HepG2 (cell line): ENCODE data around the gene AGAP1. TPM values are rescaled to one million over a fixed set of nuclear protein-coding genes. Genes with fewer than 3 reads are reported as not detected.

Experiments
- ATAC-seq: fragments of 200-7000 bp; cut with Tn5 transposase; 3 replicates; pipeline ENCODE4 v1.9.1; 2020; ENCODE audit warnings: mild to moderate bottlenecking, moderate library complexity
- BruUV-seq: library from RNA; stranded (reverse); fragments of 400-500 nt; replicated peaks from 2 replicates; lab custom pipeline; 2021; lab: Mats Ljungman, UMichigan
- CTCF ChIA-PET: fragments of 300-600 bp; formaldehyde crosslinking; extraction: SDS; loops from one replicate; lab custom pipeline; 2021; ENCODE audit warnings: low total read pairs, inconsistent platforms, low intra/inter-chr PET ratio; lab: Yijun Ruan, JAX
- POLR2A ChIA-PET: fragments of 350-600 bp; sonication (Branson Sonifier 250); formaldehyde crosslinking; loops from one replicate; lab custom pipeline; 2020; ENCODE audit warnings: antibody characterized with exemption, inconsistent platforms; lab: Yijun Ruan, JAX
- DNase-seq: peaks from one replicate; pipeline ENCODE4 v3.0.0-alpha.2; 2015; ENCODE audit warnings: low spot score
- FAIRE-seq: peaks from 3 replicates; lab custom pipeline; 2011; peaks lifted over from hg19 to GRCh38; lab: Jason Lieb, UNC
- H2AFZ ChIP-seq: one replicate; pipeline ENCODE4 v1.6.1; 2011; ENCODE audit warnings: low read length, inconsistent platforms
- H3K27ac ChIP-seq: fragments of 300-600 bp; 3 replicates; pipeline ENCODE4 v1.8.0; 2011; ENCODE audit warnings: mixed run types, mild to moderate bottlenecking, mixed read lengths, low read length, inconsistent platforms; ENCODE audit not compliant: insufficient read depth; ENCODE audit errors: extremely low read length
- H3K27me3 ChIP-seq, 2 experiments: fragments of 200-600 bp in 1 of 2; 2 replicates in 1 of 2; 3 replicates in 1 of 2; pipeline versions ENCODE4 v1.6.0 to v1.8.0; 2011; ENCODE audit warnings: low read length in 2 of 2, mild to moderate bottlenecking in 2 of 2, moderate library complexity in 2 of 2, inconsistent platforms in 1 of 2; ENCODE audit not compliant: insufficient read depth in 2 of 2, control insufficient read depth in 1 of 2
- H3K36me3 ChIP-seq, 2 experiments: fragments of 200-600 bp in 1 of 2; replicated peaks in 1 of 2; 2 replicates in 1 of 2; 3 replicates in 1 of 2; pipeline versions ENCODE4 v1.5.1 to v1.8.0; 2011; ENCODE audit warnings: low read length in 2 of 2, inconsistent platforms in 1 of 2; ENCODE audit not compliant: insufficient read depth in 2 of 2, control insufficient read depth in 1 of 2
- H3K4me1 ChIP-seq: 2 replicates; pipeline ENCODE4 v1.5.1; 2012; ENCODE audit warnings: low read length, inconsistent platforms; ENCODE audit not compliant: insufficient read depth
- H3K4me2 ChIP-seq: 2 replicates; pipeline ENCODE4 v1.6.0; 2011; ENCODE audit warnings: low read depth, low read length, inconsistent platforms
- H3K4me3 ChIP-seq, 3 experiments: fragments of 200-600 bp in 1 of 3; sonication (generic), shearing (Covaris generic) in 1 of 3; replicated peaks in 1 of 3; 2 replicates each; pipeline ENCODE4 v1.5.1; 2011 to 2016; ENCODE audit warnings: low read length in 3 of 3, inconsistent platforms in 2 of 3, low read depth in 2 of 3, mild to moderate bottlenecking in 2 of 3, control low read depth in 1 of 3, mixed read lengths in 1 of 3; ENCODE audit not compliant: insufficient read depth in 1 of 3
- H3K79me2 ChIP-seq: one replicate; pipeline ENCODE4 v1.6.1; 2011; ENCODE audit warnings: low read length, inconsistent platforms; ENCODE audit not compliant: insufficient read depth
- H3K9ac ChIP-seq: 2 replicates; pipeline ENCODE4 v1.6.0; 2011; ENCODE audit warnings: mild to moderate bottlenecking, low read depth, low read length, inconsistent platforms; ENCODE audit not compliant: insufficient read depth
- H3K9me3 ChIP-seq: 2 replicates; pipeline ENCODE4 v1.5.1; 2012; ENCODE audit warnings: mild to moderate bottlenecking, low read length
- H4K20me1 ChIP-seq: 2 replicates; pipeline ENCODE4 v1.6.0; 2011; ENCODE audit warnings: inconsistent platforms, mild to moderate bottlenecking, low read length, moderate library complexity; ENCODE audit not compliant: insufficient read depth
- NBN ChIP-seq: fragments of 450-650 bp; conservative IDR thresholded peaks from 2 replicates; pipeline ENCODE4 v1.6.1; 2017
- PPARG ChIP-seq: conservative IDR thresholded peaks from 2 replicates; pipeline ENCODE4 v1.6.1; 2016; ENCODE audit warnings: missing biosample characterization, missing genetic modification reagents
- RBAK ChIP-seq: sonication (generic); formaldehyde crosslinking; IDR thresholded peaks from 2 replicates; pipeline ENCODE4 v1.5.1; 2020; ENCODE audit warnings: mild to moderate bottlenecking, missing genetic modification reagents
- SRSF9 ChIP-seq: fragments of 200-400 bp; formaldehyde crosslinking; IDR thresholded peaks from 2 replicates; pipeline ENCODE4 v1.6.1; 2018; ENCODE audit warnings: borderline replicate concordance, mild to moderate bottlenecking, low read depth, low read length; ENCODE audit not compliant: insufficient read depth, poor library complexity, severe bottlenecking
- ZFX ChIP-seq: sonication (generic); formaldehyde crosslinking; IDR thresholded peaks from 2 replicates; pipeline ENCODE4 v1.4.0; 2020; ENCODE audit warnings: mild to moderate bottlenecking, low read depth, missing genetic modification reagents, moderate library complexity
- ZNF30 ChIP-seq: sonication (generic); formaldehyde crosslinking; IDR thresholded peaks from 2 replicates; pipeline ENCODE4 v1.5.0; 2020; ENCODE audit warnings: mild to moderate bottlenecking, missing genetic modification reagents
- WGBS: methylation state at CpG from one replicate; pipeline ENCODE4 v1.1.6; 2017; ENCODE audit warnings: low lambda C conversion rate; 5-methylcytosine and 5-hydroxymethylcytosine counted together
- in situ Hi-C: cut with HindIII; loops from 2 replicates; pipeline ENCODE4 v1.10.0; 2017; ENCODE audit warnings: low pct_unique_long_range_greater_than_20kb; ENCODE audit not compliant: extremely low pct_ligation_motif_present
- intact Hi-C: fragments of 100-400 bp; cut with micrococcal nuclease; formaldehyde crosslinking; loops from one replicate; pipeline ENCODE4 v1.10.0; 2022; ENCODE audit not compliant: unreplicated experiment
- polyA plus RNA-seq, 8 experiments: library from polyadenylated mRNA; depleted of rRNA in 3 of 8; stranded (reverse) in 7 of 8; unstranded in 1 of 8; fragments of >200 nt; fragmentation: Illumina TruSeq in 4 of 8; extraction: Trizol in 4 of 8; gene quantifications; 2 replicates each; pipeline versions ENCODE4 v1.2.1 to v1.2.3, GENCODE V29; 2011 to 2016; ENCODE audit warnings: low read depth in 4 of 8, missing spikeins in 1 of 8, mixed read lengths in 1 of 8; ENCODE audit not compliant: insufficient read depth in 1 of 8
- total RNA-seq, 5 experiments: library from RNA; depleted of rRNA; stranded (reverse); fragments of >200 nt; fragmentation: Illumina TruSeq; extraction: Trizol; gene quantifications; 2 replicates each; pipeline ENCODE4 v1.2.3, GENCODE V29; 2016; ENCODE audit warnings: low read depth in 1 of 5
- TF ChIP-seq, protein P1 (sequence below): sonication (generic); formaldehyde crosslinking; IDR thresholded peaks from 2 replicates; pipeline ENCODE4 v1.5.0; 2020; ENCODE audit warnings: mild to moderate bottlenecking, missing genetic modification reagents, borderline replicate concordance
- TF ChIP-seq, protein P2 (sequence below): conservative IDR thresholded peaks from 2 replicates; pipeline ENCODE4 v1.6.1; 2018; ENCODE audit warnings: missing genetic modification reagents
- TF ChIP-seq, protein P3 (sequence below): sonication (generic); formaldehyde crosslinking; IDR thresholded peaks from 2 replicates; pipeline ENCODE4 v1.4.0; 2020; ENCODE audit warnings: missing genetic modification reagents
- TF ChIP-seq, protein P4 (sequence below): sonication (generic); formaldehyde crosslinking; IDR thresholded peaks from 2 replicates; pipeline ENCODE4 v1.9.0; 2021; ENCODE audit warnings: missing genetic modification reagents, borderline replicate concordance

The AGAP1 gene
- total and polyA plus RNA-seq, 2 of the 13 experiments (the other 11 are each of a cell fraction or from before 2014, with no cell fraction given), result 21.2 to 32.7 TPM

DNA sequence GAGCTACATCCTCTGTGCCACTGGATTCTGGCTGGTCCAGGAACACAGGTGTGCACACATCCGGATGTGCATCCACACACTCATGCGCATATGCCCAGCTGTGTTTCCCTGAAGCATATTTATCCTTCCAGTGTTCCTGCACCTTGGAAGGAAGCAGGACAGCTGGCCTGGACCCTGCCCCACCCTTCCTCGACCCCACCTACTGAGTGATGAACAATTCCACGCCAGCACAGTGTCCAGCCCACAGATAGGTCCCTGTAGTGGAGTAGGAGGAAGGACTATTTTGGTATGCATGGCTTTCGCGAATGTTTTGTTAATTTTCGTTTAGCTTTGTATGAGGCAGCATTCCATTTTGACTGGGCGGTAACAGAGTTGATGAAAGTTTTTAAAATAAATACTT lies 211.5 kb downstream of the AGAP1 start:
- peaks cover 27% of the 10 kb centered on the region for H3K79me2 ChIP-seq
- peaks cover 4 to 15% of the 10 kb centered on the region in 2 experiments; a peak in 3 of 5 replicates for H3K36me3 ChIP-seq
- peaks cover 19% of the 10 kb centered on the region; the same call in 1 of the 2 replicates for H4K20me1 ChIP-seq
- H3K27me3 ChIP-seq, result no peaks in the 10 kb centered on the region
- no peak overlapping the region for H3K27ac ChIP-seq
- in situ Hi-C loops, result no loop called here
- ATAC-seq (no peak), DNase-seq (no peak), FAIRE-seq (no peak)
- no peak overlapping the region for H3K9ac ChIP-seq
- CTCF ChIA-PET, result no interaction called here
- H3K4me2 ChIP-seq, result no peak overlapping the region
- intact Hi-C loops, result no loop called here
- peaks cover 23% of the 10 kb centered on the region; the same call in 1 of the 2 replicates for H3K4me1 ChIP-seq
- POLR2A ChIA-PET, result interaction anchor here (0.7 kb wide), 1 partner anchor 120 kb away, joined by 4 read pairs; no protein-coding TSS in a partner anchor
- H3K4me3 ChIP-seq, result no peak overlapping the region
- no peaks in the 10 kb centered on the region for H3K9me3 ChIP-seq
- BruUV-seq, result no TSS peak
- 96% methylated on average over 8 of the region's 8 CpGs for WGBS
- no peak overlapping the region for H2AFZ ChIP-seq
- TF ChIP-seq SRSF9 (no peak), PPARG (CRISPR knock-in tag) (no peak), NBN (no peak), ZFX (CRISPR knock-in tag) (no peak), ZNF30 (CRISPR knock-in tag) (no peak), RBAK (CRISPR knock-in tag) (no peak)
- TF ChIP-seq, protein P1, sequence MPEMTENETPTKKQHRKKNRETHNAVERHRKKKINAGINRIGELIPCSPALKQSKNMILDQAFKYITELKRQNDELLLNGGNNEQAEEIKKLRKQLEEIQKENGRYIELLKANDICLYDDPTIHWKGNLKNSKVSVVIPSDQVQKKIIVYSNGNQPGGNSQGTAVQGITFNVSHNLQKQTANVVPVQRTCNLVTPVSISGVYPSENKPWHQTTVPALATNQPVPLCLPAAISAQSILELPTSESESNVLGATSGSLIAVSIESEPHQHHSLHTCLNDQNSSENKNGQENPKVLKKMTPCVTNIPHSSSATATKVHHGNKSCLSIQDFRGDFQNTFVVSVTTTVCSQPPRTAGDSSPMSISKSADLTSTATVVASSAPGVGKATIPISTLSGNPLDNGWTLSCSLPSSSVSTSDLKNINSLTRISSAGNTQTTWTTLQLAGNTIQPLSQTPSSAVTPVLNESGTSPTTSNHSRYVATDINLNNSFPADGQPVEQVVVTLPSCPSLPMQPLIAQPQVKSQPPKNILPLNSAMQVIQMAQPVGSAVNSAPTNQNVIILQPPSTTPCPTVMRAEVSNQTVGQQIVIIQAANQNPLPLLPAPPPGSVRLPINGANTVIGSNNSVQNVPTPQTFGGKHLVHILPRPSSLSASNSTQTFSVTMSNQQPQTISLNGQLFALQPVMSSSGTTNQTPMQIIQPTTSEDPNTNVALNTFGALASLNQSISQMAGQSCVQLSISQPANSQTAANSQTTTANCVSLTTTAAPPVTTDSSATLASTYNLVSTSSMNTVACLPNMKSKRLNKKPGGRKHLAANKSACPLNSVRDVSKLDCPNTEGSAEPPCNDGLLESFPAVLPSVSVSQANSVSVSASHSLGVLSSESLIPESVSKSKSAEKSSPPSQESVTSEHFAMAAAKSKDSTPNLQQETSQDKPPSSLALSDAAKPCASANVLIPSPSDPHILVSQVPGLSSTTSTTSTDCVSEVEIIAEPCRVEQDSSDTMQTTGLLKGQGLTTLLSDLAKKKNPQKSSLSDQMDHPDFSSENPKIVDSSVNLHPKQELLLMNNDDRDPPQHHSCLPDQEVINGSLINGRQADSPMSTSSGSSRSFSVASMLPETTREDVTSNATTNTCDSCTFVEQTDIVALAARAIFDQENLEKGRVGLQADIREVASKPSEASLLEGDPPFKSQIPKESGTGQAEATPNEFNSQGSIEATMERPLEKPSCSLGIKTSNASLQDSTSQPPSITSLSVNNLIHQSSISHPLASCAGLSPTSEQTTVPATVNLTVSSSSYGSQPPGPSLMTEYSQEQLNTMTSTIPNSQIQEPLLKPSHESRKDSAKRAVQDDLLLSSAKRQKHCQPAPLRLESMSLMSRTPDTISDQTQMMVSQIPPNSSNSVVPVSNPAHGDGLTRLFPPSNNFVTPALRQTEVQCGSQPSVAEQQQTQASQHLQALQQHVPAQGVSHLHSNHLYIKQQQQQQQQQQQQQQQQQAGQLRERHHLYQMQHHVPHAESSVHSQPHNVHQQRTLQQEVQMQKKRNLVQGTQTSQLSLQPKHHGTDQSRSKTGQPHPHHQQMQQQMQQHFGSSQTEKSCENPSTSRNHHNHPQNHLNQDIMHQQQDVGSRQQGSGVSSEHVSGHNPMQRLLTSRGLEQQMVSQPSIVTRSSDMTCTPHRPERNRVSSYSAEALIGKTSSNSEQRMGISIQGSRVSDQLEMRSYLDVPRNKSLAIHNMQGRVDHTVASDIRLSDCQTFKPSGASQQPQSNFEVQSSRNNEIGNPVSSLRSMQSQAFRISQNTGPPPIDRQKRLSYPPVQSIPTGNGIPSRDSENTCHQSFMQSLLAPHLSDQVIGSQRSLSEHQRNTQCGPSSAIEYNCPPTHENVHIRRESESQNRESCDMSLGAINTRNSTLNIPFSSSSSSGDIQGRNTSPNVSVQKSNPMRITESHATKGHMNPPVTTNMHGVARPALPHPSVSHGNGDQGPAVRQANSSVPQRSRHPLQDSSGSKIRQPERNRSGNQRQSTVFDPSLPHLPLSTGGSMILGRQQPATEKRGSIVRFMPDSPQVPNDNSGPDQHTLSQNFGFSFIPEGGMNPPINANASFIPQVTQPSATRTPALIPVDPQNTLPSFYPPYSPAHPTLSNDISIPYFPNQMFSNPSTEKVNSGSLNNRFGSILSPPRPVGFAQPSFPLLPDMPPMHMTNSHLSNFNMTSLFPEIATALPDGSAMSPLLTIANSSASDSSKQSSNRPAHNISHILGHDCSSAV (CRISPR knock-in tag), result no peak
- TF ChIP-seq, protein P2, sequence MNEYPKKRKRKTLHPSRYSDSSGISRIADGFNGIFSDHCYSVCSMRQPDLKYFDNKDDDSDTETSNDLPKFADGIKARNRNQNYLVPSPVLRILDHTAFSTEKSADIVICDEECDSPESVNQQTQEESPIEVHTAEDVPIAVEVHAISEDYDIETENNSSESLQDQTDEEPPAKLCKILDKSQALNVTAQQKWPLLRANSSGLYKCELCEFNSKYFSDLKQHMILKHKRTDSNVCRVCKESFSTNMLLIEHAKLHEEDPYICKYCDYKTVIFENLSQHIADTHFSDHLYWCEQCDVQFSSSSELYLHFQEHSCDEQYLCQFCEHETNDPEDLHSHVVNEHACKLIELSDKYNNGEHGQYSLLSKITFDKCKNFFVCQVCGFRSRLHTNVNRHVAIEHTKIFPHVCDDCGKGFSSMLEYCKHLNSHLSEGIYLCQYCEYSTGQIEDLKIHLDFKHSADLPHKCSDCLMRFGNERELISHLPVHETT, result no peak
- TF ChIP-seq, protein P3, sequence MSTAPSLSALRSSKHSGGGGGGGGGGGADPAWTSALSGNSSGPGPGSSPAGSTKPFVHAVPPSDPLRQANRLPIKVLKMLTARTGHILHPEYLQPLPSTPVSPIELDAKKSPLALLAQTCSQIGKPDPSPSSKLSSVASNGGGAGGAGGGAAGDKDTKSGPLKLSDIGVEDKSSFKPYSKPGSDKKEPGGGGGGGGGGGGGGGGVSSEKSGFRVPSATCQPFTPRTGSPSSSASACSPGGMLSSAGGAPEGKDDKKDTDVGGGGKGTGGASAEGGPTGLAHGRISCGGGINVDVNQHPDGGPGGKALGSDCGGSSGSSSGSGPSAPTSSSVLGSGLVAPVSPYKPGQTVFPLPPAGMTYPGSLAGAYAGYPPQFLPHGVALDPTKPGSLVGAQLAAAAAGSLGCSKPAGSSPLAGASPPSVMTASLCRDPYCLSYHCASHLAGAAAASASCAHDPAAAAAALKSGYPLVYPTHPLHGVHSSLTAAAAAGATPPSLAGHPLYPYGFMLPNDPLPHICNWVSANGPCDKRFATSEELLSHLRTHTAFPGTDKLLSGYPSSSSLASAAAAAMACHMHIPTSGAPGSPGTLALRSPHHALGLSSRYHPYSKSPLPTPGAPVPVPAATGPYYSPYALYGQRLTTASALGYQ (CRISPR knock-in tag), result no peak
- TF ChIP-seq, protein P4, sequence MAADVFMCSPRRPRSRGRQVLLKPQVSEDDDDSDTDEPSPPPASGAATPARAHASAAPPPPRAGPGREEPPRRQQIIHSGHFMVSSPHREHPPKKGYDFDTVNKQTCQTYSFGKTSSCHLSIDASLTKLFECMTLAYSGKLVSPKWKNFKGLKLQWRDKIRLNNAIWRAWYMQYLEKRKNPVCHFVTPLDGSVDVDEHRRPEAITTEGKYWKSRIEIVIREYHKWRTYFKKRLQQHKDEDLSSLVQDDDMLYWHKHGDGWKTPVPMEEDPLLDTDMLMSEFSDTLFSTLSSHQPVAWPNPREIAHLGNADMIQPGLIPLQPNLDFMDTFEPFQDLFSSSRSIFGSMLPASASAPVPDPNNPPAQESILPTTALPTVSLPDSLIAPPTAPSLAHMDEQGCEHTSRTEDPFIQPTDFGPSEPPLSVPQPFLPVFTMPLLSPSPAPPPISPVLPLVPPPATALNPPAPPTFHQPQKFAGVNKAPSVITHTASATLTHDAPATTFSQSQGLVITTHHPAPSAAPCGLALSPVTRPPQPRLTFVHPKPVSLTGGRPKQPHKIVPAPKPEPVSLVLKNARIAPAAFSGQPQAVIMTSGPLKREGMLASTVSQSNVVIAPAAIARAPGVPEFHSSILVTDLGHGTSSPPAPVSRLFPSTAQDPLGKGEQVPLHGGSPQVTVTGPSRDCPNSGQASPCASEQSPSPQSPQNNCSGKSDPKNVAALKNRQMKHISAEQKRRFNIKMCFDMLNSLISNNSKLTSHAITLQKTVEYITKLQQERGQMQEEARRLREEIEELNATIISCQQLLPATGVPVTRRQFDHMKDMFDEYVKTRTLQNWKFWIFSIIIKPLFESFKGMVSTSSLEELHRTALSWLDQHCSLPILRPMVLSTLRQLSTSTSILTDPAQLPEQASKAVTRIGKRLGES (CRISPR knock-in tag), result no peak
